ENCODE measurements around the gene RAB32.

RAB32 gene

DNA sequence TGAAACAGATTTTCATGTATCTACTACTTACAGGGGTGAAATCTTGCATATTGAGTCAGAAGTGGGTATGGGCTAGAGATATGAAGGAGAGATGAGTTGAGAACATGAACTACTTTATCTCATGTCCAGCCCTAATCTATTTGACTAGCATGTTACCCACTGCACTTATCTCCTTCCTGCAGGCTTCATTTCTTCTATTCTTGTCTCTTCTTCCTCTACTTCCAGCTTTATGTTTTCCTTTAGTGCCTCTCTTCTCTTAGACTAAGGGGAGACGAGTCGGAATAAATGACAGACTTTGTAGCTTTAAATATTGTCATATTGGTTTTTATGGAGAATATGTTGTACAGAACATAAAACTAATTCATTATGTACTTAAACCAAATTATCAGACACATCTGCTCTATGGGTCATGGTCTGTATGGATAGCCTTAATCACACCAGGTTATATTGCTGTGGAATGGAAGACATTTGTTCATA, 5.3 kb downstream of the RAB32 start:
- Histone ChIP-seq H4K20me1 (ENCODE audit: insufficient read depth) (no peaks in the 10 kb centered on the region), H3K79me2 (ENCODE audit: insufficient read depth, low read depth) (no peaks in the 10 kb centered on the region), H3K36me3 (ENCODE audit: insufficient read depth) (no peaks in the 10 kb centered on the region), H2AFZ (ENCODE audit: low read depth) (no peak overlapping the region), H3K27ac (no peak overlapping the region), H3K4me3 (IDR thresholded peaks at IDR 0.05; ENCODE audit: insufficient read depth, low read depth, low read length) (no peak overlapping the region), H3K27me3 (ENCODE audit: insufficient read depth, low read depth) (no peaks in the 10 kb centered on the region), H3K9ac (no peak overlapping the region), H3K4me2 (no peak overlapping the region), H3K4me1 (ENCODE audit: low read depth, poor library complexity, severe bottlenecking) (no peaks in the 10 kb centered on the region)
- TF ChIP-seq, protein P1, sequence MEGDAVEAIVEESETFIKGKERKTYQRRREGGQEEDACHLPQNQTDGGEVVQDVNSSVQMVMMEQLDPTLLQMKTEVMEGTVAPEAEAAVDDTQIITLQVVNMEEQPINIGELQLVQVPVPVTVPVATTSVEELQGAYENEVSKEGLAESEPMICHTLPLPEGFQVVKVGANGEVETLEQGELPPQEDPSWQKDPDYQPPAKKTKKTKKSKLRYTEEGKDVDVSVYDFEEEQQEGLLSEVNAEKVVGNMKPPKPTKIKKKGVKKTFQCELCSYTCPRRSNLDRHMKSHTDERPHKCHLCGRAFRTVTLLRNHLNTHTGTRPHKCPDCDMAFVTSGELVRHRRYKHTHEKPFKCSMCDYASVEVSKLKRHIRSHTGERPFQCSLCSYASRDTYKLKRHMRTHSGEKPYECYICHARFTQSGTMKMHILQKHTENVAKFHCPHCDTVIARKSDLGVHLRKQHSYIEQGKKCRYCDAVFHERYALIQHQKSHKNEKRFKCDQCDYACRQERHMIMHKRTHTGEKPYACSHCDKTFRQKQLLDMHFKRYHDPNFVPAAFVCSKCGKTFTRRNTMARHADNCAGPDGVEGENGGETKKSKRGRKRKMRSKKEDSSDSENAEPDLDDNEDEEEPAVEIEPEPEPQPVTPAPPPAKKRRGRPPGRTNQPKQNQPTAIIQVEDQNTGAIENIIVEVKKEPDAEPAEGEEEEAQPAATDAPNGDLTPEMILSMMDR (conservative IDR thresholded peaks at IDR 0.05; ENCODE audit: low read depth, low read length): no peak

DNA sequence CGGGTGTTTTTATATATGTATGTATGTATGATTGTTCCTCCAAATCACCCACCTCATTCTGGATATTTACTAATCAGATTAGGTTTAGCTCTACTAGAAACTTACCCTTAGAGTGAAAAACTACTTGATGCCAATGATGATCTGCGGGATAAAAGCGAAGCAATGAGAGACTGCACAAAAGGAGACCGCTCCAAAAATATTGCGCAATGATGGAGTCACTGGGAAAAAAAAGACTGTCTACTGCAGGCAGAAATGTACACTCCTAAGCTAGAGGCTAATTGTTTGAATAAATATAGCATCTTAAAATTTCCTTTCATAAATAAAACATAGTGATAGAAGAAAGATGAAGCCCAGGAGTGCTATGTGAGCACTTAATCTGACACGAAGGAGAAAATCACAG, 7.3 kb downstream of the RAB32 start:
- Histone ChIP-seq H3K9ac (no peak overlapping the region), H3K4me1 (ENCODE audit: low read depth, poor library complexity, severe bottlenecking) (no peaks in the 10 kb centered on the region), H3K36me3 (ENCODE audit: insufficient read depth) (no peaks in the 10 kb centered on the region), H3K27me3 (ENCODE audit: insufficient read depth, low read depth) (no peaks in the 10 kb centered on the region), H3K4me2 (no peak overlapping the region), H3K4me3 (IDR thresholded peaks at IDR 0.05; ENCODE audit: insufficient read depth, low read depth, low read length) (no peak overlapping the region), H2AFZ (ENCODE audit: low read depth) (no peak overlapping the region), H4K20me1 (ENCODE audit: insufficient read depth) (no peaks in the 10 kb centered on the region), H3K79me2 (ENCODE audit: insufficient read depth, low read depth) (no peaks in the 10 kb centered on the region), H3K27ac (no peak overlapping the region)
- TF ChIP-seq, protein P1 (conservative IDR thresholded peaks at IDR 0.05; ENCODE audit: low read depth, low read length): no peak

DNA sequence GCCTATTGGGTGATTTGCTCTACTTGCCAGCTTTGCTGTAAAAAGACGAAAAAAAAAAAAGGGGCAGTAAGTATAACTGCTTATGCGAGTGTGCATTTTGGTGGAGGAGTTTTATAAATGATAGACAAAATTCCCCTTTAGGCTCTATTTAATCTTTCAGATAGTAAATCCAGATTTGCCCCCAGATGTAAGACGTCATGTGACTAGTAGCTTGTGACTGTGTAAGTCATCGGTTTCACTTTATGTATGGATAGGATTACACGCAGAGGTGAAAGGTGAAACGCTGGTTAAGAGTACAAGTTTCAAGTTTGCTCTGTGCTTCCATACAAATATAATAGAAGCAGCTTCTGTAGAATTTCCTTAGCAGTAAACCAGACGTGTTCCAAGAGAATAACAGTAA, 7.9 kb downstream of the RAB32 start:
- Histone ChIP-seq H2AFZ (ENCODE audit: low read depth) (no peak overlapping the region), H3K4me1 (ENCODE audit: low read depth, poor library complexity, severe bottlenecking) (no peaks in the 10 kb centered on the region), H3K79me2 (ENCODE audit: insufficient read depth, low read depth) (no peaks in the 10 kb centered on the region), H3K36me3 (ENCODE audit: insufficient read depth) (no peaks in the 10 kb centered on the region), H3K4me2 (no peak overlapping the region), H3K4me3 (IDR thresholded peaks at IDR 0.05; ENCODE audit: insufficient read depth, low read depth, low read length) (no peak overlapping the region), H3K27me3 (ENCODE audit: insufficient read depth, low read depth) (no peaks in the 10 kb centered on the region), H3K27ac (no peak overlapping the region), H3K9ac (no peak overlapping the region), H4K20me1 (ENCODE audit: insufficient read depth) (no peaks in the 10 kb centered on the region)
- TF ChIP-seq, protein P1 (conservative IDR thresholded peaks at IDR 0.05; ENCODE audit: low read depth, low read length): no peak

DNA sequence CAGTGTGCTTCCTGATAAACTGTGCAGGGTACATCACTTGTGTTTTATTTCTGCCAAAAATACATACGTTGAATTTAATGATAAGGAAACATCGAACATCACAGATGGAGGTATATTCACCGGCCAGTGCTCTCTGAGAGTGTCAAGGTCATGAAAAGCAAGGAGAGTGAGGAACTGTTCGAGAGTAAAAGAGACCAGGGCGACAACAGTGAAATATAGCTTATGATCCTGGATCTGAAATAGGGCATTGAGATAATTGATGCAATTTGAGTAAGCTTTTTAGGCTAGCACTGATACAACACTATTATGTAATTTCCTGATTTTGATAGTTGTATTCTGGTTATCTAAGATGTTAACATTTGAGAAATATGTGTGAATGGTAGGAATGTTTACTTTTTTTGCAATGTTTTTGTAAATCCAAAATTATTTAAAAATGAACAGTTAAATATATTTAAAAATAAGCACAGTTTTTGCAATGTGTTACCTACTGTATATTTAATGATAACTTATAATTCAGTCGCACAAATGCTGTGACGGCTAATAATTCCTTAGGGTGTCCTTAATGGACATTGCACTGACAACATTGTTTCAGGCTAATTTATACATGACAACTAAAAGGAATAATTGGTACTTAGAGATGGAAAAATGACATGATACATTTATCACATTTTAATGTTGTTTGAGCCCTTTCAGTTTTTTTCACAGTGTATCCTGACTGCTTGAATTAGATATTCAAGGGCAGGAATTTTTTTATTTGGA, 9.9 kb downstream of the RAB32 start:
- no peaks in the 10 kb centered on the region for H3K4me1 ChIP-seq (ENCODE audit: low read depth, poor library complexity, severe bottlenecking)
- no peaks in the 10 kb centered on the region for H3K79me2 ChIP-seq (ENCODE audit: insufficient read depth, low read depth)
- TF ChIP-seq, protein P1 (conservative IDR thresholded peaks at IDR 0.05; ENCODE audit: low read depth, low read length): no peak
- no peak overlapping the region for H3K4me2 ChIP-seq
- H3K27me3 ChIP-seq (ENCODE audit: insufficient read depth, low read depth): no peaks in the 10 kb centered on the region
- H3K36me3 ChIP-seq (ENCODE audit: insufficient read depth): no peaks in the 10 kb centered on the region
- H3K27ac ChIP-seq: no peak overlapping the region
- H2AFZ ChIP-seq (ENCODE audit: low read depth): no peak overlapping the region
- H3K4me3 ChIP-seq (IDR thresholded peaks at IDR 0.05; ENCODE audit: insufficient read depth, low read depth, low read length): no peak overlapping the region
- H3K9ac ChIP-seq: no peak overlapping the region
- H4K20me1 ChIP-seq (ENCODE audit: insufficient read depth): no peaks in the 10 kb centered on the region
